Measurements from ENCODE around the gene TPRN.

- TF ChIP-seq SMC3 (IDR thresholded peaks at IDR 0.05; ENCODE audit: low read depth, low read length) (no peak), RAD21 (IDR thresholded peaks at IDR 0.05; ENCODE audit: low read length) (no peak), CHD2 (IDR thresholded peaks at IDR 0.05; ENCODE audit: low read length, partially characterized antibody) (no peak), USF2 (IDR thresholded peaks at IDR 0.05; ENCODE audit: borderline replicate concordance, low read depth, low read length) (no peak), TCF12 (IDR thresholded peaks at IDR 0.05) (no peak), TAF1 (IDR thresholded peaks at IDR 0.05; ENCODE audit: borderline replicate concordance, low read depth, low read length) (no peak), GABPA (IDR thresholded peaks at IDR 0.05; ENCODE audit: low read depth) (no peak), CTCF (IDR thresholded peaks at IDR 0.05) (no peak), ZBTB33 (IDR thresholded peaks at IDR 0.05; ENCODE audit: borderline replicate concordance, low read depth) (no peak), IRF3 (IDR thresholded peaks at IDR 0.05; ENCODE audit: low read depth, low read length) (no peak)
These were observed 21.5 kb downstream of the TPRN start for GRCh38 chr9:137178939-137179630.
